Fibroblast of peridontal ligament (primary cell): ENCODE data around the gene EIF4G1.

Experiments used
- DNase-seq: peaks from one replicate; pipeline ENCODE4 v3.0.0-alpha.2; 2010; ENCODE audit errors: extremely low read depth

Gene EIF4G1

DNA sequence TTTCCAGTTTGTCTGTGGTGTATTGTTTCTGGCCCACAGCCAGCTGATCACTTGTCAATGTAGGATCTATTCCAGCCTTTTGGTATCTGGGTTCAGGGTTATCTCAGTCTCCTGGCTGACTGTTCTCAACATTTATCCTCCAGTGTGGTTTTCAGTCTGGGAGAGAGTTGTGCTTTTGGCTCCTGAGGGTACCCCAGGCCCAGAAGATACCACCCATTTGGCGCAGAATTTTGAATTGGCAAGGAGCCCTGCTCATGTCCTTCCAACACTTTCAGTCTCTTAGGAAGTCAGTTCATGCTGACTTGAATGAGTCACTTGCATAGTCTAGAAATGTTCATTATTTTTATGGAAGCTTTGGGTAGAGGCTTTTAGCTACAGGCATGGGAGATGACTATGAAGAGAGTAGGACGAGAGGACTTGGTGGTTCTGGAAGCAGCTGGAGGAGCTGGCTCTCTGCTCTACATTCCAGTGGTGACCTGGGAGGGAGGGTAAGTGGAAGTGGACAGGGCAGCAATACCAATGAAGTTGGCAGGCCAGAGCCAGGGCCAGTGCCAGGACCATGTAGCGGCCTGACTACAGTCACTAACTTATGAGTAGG, 54.3 kb downstream of the EIF4G1 start:
- peak; percentile 83 for DNase-seq

DNA sequence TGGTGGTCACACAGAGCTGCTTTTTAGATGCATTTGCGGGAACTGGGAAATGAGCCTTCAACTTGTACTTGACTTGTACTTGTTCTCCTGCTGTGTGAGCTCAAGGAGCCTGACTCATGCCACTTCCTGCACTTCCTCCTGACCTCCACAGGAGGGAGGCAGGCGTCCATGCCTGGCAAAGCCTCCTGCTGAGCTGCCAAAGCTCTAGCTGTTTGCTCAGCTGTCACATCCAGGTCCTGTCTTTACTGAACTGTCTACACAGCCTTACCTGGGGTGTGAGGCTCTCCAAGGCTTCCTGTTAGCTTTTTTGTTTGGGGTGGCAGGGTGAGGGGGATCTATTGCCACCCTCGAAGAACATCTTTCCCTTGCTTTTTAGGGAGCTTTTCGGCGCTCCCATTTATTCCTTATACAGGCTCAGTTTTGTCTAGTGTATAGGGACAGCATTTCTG, 57.2 kb downstream of the EIF4G1 start:
- peak; percentile 89 for DNase-seq

- no peak for DNase-seq
These were observed 58.0 kb downstream of the EIF4G1 start for GRCh38 chr3:184372296-184372821.

DNA sequence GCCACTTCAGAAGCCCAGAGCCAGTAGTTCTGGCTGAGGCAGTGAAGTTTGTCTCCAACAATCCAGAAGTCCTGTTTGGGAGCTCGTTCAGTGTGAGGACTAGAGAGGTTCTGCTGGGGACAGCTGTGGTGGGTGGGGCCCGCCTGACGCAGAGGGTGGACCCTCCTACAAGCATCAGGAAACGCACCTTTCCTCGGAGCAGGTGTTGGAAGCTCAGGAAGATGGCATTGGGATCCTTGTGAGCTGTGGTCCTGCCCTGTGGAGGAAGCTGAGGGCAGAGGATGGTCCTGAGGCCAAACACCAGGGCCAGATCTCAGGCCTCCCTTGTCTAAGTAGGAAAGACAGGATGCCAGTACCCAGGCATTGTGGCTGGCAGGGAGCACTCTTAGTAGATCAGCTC, 58.5 kb downstream of the EIF4G1 start:
- no peak for DNase-seq

DNA sequence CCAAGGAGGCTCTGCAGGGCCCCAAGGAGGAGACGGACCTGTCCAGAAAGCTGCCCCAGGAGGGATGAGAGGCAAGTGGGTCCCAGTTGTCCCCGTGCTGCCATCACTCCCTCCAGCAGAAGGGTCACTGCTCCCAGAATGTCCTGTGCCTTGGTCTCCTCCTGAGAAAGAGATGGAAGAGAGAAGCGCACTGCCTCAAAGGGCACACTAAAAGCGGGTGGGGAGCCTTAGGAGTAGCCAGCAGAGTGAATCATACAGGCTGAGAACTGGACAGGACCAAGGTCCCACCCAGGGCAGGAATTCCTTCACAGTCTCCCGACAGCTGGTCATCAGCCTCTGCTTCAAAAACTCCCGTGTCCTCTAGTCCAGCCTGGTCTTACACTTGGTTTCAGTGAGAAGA, 59.0 kb downstream of the EIF4G1 start:
- peak; percentile 45 for DNase-seq

GRCh38 chr3:184375747-184376461, 61.5 kb downstream of the EIF4G1 start:
- no peak for DNase-seq

GRCh38 chr3:184377374-184377773, 63.0 kb downstream of the EIF4G1 start:
- no peak for DNase-seq

DNA sequence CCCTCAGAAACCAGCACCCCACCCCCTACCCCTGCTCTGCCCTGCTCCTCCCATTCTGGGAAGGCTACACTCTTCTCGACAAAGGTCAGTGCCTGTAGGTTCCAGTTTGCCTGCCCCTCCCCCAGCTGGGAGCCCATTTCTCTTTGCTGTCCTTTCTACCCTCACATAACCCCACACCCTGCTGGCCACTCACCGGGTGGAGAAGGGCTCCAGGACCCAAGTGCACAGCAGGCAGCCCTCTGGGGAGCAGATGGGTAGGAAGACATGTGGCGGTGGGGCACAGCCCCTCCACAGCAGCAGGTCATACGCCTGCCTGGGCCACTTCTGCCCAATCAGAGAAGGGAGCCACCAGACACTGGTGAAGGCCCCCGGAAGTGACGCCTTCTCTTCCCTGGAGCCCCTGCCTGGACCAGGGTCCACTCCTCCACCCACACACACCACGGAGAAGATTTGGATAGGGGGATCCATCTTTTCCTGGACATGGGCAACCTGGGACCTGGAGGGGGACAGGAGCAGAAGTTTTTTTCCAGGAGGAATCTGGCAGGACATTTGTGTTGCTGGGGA, 63.6 kb downstream of the EIF4G1 start, which contains the start of gene THPO:
Gene THPO (minus strand): TSS at position 326 of the 564 bp plus-strand sequence. CDS start 1,948 bp downstream, outside the sequence.
- DNase-seq: no peak

- DNase-seq: no peak
These were observed 64.4 kb downstream of the EIF4G1 start for GRCh38 chr3:184378651-184379357.

- DNase-seq: no peak
These were observed 65.2 kb downstream of the EIF4G1 start, which contains the start of gene CHRD for GRCh38 chr3:184379358-184380184. Gene CHRD, plus strand, starts transcription at chr3:184380054. Its CDS starts 265 bp downstream, at chr3:184380319.

DNA sequence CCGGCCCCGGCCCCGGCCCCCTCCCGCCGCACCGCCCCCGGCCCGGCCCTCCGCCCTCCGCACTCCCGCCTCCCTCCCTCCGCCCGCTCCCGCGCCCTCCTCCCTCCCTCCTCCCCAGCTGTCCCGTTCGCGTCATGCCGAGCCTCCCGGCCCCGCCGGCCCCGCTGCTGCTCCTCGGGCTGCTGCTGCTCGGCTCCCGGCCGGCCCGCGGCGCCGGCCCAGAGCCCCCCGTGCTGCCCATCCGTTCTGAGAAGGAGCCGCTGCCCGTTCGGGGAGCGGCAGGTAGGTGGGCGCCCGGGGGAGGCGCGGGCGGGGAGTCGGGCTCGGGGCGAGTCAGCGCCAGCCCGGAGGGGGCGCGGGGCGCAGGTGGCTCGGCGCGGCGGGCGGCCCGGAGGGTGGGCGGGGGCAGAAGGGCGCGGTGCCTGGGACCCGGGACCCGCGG, 65.8 kb downstream of the EIF4G1 start:
- peak; percentile 19 for DNase-seq

GRCh38 chr3:184380627-184381260, 66.3 kb downstream of the EIF4G1 start:
- DNase-seq: no peak

- no peak for DNase-seq
These were observed 67.1 kb downstream of the EIF4G1 start for GRCh38 chr3:184381261-184382224.

- DNase-seq: no peak
These were observed 68.1 kb downstream of the EIF4G1 start for GRCh38 chr3:184382326-184383032.

- no peak for DNase-seq
These were observed 68.8 kb downstream of the EIF4G1 start for GRCh38 chr3:184383033-184383740.

GRCh38 chr3:184384342-184384741, 69.9 kb downstream of the EIF4G1 start:
- DNase-seq: no peak
